GM23338 (cell line): Measurements from ENCODE around the gene SLC34A3. TPM values are rescaled to one million over a fixed set of nuclear protein-coding genes. Genes with fewer than 3 reads are reported as not detected.
A peak's percentile ranks its signal among the peaks of the same experiment; 100 is the strongest.

Source experiments
- ATAC-seq: fragments of 200-7000 bp; cut with Tn5 transposase; 3 replicates; pipeline ENCODE4 v1.9.1; 2020
- DNase-seq: peaks from one replicate; pipeline ENCODE4 v3.0.0-alpha.2; 2015; ENCODE audit warnings: low spot score
- H2AFZ ChIP-seq: fragments of 200-600 bp; sonication (generic); 2 replicates; pipeline ENCODE4 v1.8.0; 2016; ENCODE audit warnings: antibody characterized with exemption, mild to moderate bottlenecking, moderate library complexity
- H3F3A ChIP-seq: fragments of 200-600 bp; sonication (generic); replicated peaks from 2 replicates; pipeline ENCODE4 v1.8.0; 2017; ENCODE audit warnings: antibody characterized with exemption, mixed run types, low read depth
- H3K27ac ChIP-seq: fragments of 200-600 bp; sonication (generic); 2 replicates; pipeline ENCODE4 v1.6.1; 2016; ENCODE audit warnings: low read depth
- H3K27me3 ChIP-seq: fragments of 200-600 bp; sonication (generic); 2 replicates; pipeline ENCODE4 v1.8.0; 2016; ENCODE audit warnings: mild to moderate bottlenecking, mixed run types, moderate library complexity; ENCODE audit not compliant: insufficient read depth
- H3K36me3 ChIP-seq: fragments of 200-600 bp; sonication (generic); 2 replicates; pipeline ENCODE4 v1.8.0; 2016; ENCODE audit warnings: mild to moderate bottlenecking; ENCODE audit not compliant: insufficient read depth
- H3K4me1 ChIP-seq: fragments of 200-600 bp; sonication (generic); 2 replicates; pipeline ENCODE4 v1.8.0; 2016; ENCODE audit warnings: mild to moderate bottlenecking, moderate library complexity; ENCODE audit not compliant: insufficient read depth
- H3K4me2 ChIP-seq: fragments of 200-600 bp; sonication (generic); 2 replicates; pipeline ENCODE4 v1.7.1; 2017; ENCODE audit warnings: mixed run types
- H3K4me3 ChIP-seq: fragments of 200-600 bp; sonication (generic); 2 replicates; pipeline ENCODE4 v1.6.1; 2016; ENCODE audit warnings: mixed run types
- H3K79me2 ChIP-seq: fragments of 200-600 bp; sonication (generic); replicated peaks from 2 replicates; pipeline ENCODE4 v1.8.0; 2017; ENCODE audit warnings: mild to moderate bottlenecking; ENCODE audit not compliant: insufficient read depth
- H3K9me2 ChIP-seq: fragments of 200-600 bp; sonication (generic); 2 replicates; pipeline ENCODE4 v1.8.0; 2017; ENCODE audit not compliant: insufficient read depth
- H4K20me1 ChIP-seq: fragments of 200-600 bp; sonication (generic); replicated peaks from 2 replicates; pipeline ENCODE4 v1.8.0; 2017; ENCODE audit warnings: mild to moderate bottlenecking; ENCODE audit not compliant: insufficient read depth
- H3K27ac Mint-ChIP-seq: 2 replicates; pipeline ENCODE4 v1.8.0; 2020; ENCODE audit warnings: inconsistent platforms, mild to moderate bottlenecking, moderate library complexity, mixed read lengths
- H3K27me3 Mint-ChIP-seq: 3 replicates; pipeline ENCODE4 v1.8.0; 2022; ENCODE audit warnings: low read depth, mild to moderate bottlenecking, moderate library complexity, mixed read lengths, inconsistent platforms; ENCODE audit not compliant: insufficient read depth, poor library complexity
- H3K36me3 Mint-ChIP-seq: 3 replicates; pipeline ENCODE4 v1.8.0; 2021; ENCODE audit warnings: low read depth, mild to moderate bottlenecking, inconsistent platforms, moderate library complexity, mixed read lengths
- H3K4me1 Mint-ChIP-seq: 3 replicates; pipeline ENCODE4 v1.8.0; 2020; ENCODE audit warnings: mild to moderate bottlenecking, inconsistent platforms, mixed read lengths
- H3K4me3 Mint-ChIP-seq: 3 replicates; pipeline ENCODE4 v1.8.0; 2021; ENCODE audit warnings: moderate library complexity, mild to moderate bottlenecking, inconsistent platforms, mixed read lengths
- H3K9me3 Mint-ChIP-seq: 3 replicates; pipeline ENCODE4 v1.8.0; 2020; ENCODE audit warnings: moderate library complexity, mild to moderate bottlenecking, inconsistent platforms, mixed read lengths
- EZH2 ChIP-seq: fragments of 200-600 bp; sonication (generic); IDR thresholded peaks from one replicate; pipeline ENCODE4 v1.8.0; 2017; ENCODE audit warnings: antibody characterized with exemption, mild to moderate bottlenecking, low read depth; ENCODE audit not compliant: unreplicated experiment
- EZH2phosphoT487 ChIP-seq: fragments of 200-600 bp; sonication (generic); IDR thresholded peaks from one replicate; pipeline ENCODE4 v1.8.1; 2018; ENCODE audit warnings: antibody characterized with exemption; ENCODE audit not compliant: unreplicated experiment
- JUNB ChIP-seq: IDR thresholded peaks from one replicate; pipeline ENCODE4 v1.6.1; 2016; ENCODE audit warnings: antibody characterized with exemption; ENCODE audit not compliant: unreplicated experiment
- NANOG ChIP-seq: IDR thresholded peaks from 2 replicates; pipeline ENCODE4 v1.6.1; 2016; ENCODE audit warnings: antibody characterized with exemption, borderline replicate concordance
- POLR2AphosphoS5 ChIP-seq: IDR thresholded peaks from 2 replicates; pipeline ENCODE4 v1.6.1; 2016; ENCODE audit warnings: antibody characterized with exemption, low read depth
- STAT1 ChIP-seq: IDR thresholded peaks from one replicate; pipeline ENCODE4 v1.6.1; 2016; ENCODE audit warnings: antibody characterized with exemption; ENCODE audit not compliant: unreplicated experiment
- ZNF114 ChIP-seq: fragments of 250-450 bp; sonication (Bioruptor Pico); IDR thresholded peaks from 2 replicates; pipeline ENCODE4 v1.5.0; 2020; ENCODE audit warnings: mild to moderate bottlenecking, moderate library complexity
- ZNF331 ChIP-seq: fragments of 250-450 bp; sonication (Bioruptor Pico); IDR thresholded peaks from 2 replicates; pipeline ENCODE4 v1.5.0; 2020; ENCODE audit warnings: low read depth, mild to moderate bottlenecking, moderate library complexity
- polyA plus RNA-seq: library from polyadenylated mRNA; unstranded; fragments of >200 nt; fragmentation: Nextera tagmentation; extraction: Ambion mirVana; gene quantifications from 2 replicates; pipeline ENCODE4 v1.2.1, GENCODE V29; 2016
- total RNA-seq: library from RNA; depleted of rRNA; stranded (reverse); fragments of >200 nt; shearing (Covaris generic); gene quantifications from 2 replicates; pipeline ENCODE4 v1.2.3, GENCODE V29; 2014
- TF ChIP-seq, protein P1 (sequence below), 2 experiments: fragments of 200-600 bp in 1 of 2; sonication (generic) in 1 of 2; conservative IDR thresholded peaks; 2 replicates each; pipeline versions ENCODE4 v1.5.1 to v1.6.1; 2016 to 2017; ENCODE audit warnings: antibody characterized with exemption in 2 of 2, low read depth in 2 of 2, mild to moderate bottlenecking in 2 of 2, moderate library complexity in 1 of 2
- TF ChIP-seq, protein P2 (sequence below): IDR thresholded peaks from 2 replicates; pipeline ENCODE4 v1.6.1; 2016; ENCODE audit warnings: antibody characterized with exemption
- TF ChIP-seq, protein P3 (sequence below): fragments of 250-450 bp; sonication (Bioruptor Pico); IDR thresholded peaks from 2 replicates; pipeline ENCODE4 v1.5.0; 2020; ENCODE audit warnings: mild to moderate bottlenecking, moderate library complexity

Gene SLC34A3
- total and polyA plus RNA-seq, 2 experiments from 2014 or later, result not detected

DNA sequence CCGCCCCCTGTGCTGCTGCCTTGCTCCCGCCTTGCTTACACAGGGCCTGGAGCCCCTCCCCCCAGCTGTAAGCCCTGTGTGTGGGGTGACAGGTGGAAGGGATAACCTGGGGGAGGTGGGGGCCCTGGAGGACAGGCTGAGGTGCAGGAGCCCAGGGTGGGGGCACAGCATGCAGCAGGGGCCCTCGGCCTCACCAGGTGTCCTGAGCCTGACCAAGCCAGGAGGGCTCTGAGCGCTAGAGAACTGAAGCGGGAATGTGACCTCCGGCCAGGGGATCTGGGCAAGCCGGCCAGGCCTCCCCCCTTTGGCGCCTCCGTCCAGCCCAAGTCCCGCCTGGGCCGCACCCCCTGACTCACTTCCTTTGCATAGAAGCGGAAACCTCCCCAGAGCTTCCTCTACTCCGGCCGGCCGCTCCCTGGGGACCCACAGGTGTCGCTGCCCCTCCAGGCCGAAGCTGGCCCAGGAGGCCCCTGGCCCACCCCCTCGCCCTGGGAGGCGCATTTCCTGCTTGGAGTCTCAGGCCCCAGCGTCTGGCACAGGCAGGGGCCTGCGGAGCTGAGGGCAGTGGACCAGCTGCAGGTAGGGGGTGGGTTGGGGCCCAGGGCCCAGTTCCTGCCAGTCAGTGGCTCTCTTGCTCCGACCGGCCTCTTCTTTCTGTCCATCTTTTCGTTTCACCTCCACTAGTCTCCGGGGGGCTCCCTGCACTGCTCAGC is 46.8 kb downstream of the SLC34A3 start, which contains the start of gene TOR4A:
TOR4A (plus strand) TSS at position 398 of the 713 bp plus-strand sequence. CDS start 964 bp downstream, outside the sequence.
- peak within 1 kb of the TSS; percentile 68 for H3K4me3 Mint-ChIP-seq
- Histone ChIP-seq H3K27ac (peak within 1 kb of the TSS; percentile 94), H3K4me1 (peaks cover 12% of the 10 kb centered on the region), H4K20me1 (peaks cover 4% of the 10 kb centered on the region; the same call in 1 of the 2 replicates), H3K27me3 (peaks cover 11% of the 10 kb centered on the region), H3K36me3 (no peaks in the 10 kb centered on the region), H2AFZ (peak within 1 kb of the TSS; percentile 47; the same call in 1 of the 2 replicates), H3K9me2 (no peaks in the 10 kb centered on the region), H3K4me3 (peak within 1 kb of the TSS; percentile 64), H3F3A (peaks cover 15% of the 10 kb centered on the region; the same call in 1 of the 2 replicates), H3K4me2 (peak within 1 kb of the TSS; percentile 88), H3K79me2 (no peaks in the 10 kb centered on the region)
- peak; percentile 92 for DNase-seq
- H3K27ac Mint-ChIP-seq, result peak within 1 kb of the TSS; percentile 97
- H3K27me3 Mint-ChIP-seq, result peaks cover 34% of the 10 kb centered on the region
- peak; percentile 32 for ATAC-seq
- no peaks in the 10 kb centered on the region; the same call in 2 of the 3 replicates for H3K9me3 Mint-ChIP-seq
- peaks cover 7% of the 10 kb centered on the region for H3K36me3 Mint-ChIP-seq
- peaks cover 36% of the 10 kb centered on the region for H3K4me1 Mint-ChIP-seq
- TF ChIP-seq, protein P1, sequence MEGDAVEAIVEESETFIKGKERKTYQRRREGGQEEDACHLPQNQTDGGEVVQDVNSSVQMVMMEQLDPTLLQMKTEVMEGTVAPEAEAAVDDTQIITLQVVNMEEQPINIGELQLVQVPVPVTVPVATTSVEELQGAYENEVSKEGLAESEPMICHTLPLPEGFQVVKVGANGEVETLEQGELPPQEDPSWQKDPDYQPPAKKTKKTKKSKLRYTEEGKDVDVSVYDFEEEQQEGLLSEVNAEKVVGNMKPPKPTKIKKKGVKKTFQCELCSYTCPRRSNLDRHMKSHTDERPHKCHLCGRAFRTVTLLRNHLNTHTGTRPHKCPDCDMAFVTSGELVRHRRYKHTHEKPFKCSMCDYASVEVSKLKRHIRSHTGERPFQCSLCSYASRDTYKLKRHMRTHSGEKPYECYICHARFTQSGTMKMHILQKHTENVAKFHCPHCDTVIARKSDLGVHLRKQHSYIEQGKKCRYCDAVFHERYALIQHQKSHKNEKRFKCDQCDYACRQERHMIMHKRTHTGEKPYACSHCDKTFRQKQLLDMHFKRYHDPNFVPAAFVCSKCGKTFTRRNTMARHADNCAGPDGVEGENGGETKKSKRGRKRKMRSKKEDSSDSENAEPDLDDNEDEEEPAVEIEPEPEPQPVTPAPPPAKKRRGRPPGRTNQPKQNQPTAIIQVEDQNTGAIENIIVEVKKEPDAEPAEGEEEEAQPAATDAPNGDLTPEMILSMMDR (conservative IDR thresholded peaks at IDR 0.05; ENCODE audit: low read depth in 2 of 2), result peak in 1 of 2 experiments; percentile 43; a peak in 2 of 4 replicates
- no peak for TF ChIP-seq EZH2phosphoT487
- no peak for TF ChIP-seq ZNF114
- peak; percentile 62 for TF ChIP-seq POLR2AphosphoS5
- TF ChIP-seq JUNB, result no peak
- TF ChIP-seq, protein P2, sequence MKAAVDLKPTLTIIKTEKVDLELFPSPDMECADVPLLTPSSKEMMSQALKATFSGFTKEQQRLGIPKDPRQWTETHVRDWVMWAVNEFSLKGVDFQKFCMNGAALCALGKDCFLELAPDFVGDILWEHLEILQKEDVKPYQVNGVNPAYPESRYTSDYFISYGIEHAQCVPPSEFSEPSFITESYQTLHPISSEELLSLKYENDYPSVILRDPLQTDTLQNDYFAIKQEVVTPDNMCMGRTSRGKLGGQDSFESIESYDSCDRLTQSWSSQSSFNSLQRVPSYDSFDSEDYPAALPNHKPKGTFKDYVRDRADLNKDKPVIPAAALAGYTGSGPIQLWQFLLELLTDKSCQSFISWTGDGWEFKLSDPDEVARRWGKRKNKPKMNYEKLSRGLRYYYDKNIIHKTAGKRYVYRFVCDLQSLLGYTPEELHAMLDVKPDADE, result no peak; the same call in 1 of the 2 replicates
- TF ChIP-seq STAT1, result no peak
- TF ChIP-seq, protein P3, sequence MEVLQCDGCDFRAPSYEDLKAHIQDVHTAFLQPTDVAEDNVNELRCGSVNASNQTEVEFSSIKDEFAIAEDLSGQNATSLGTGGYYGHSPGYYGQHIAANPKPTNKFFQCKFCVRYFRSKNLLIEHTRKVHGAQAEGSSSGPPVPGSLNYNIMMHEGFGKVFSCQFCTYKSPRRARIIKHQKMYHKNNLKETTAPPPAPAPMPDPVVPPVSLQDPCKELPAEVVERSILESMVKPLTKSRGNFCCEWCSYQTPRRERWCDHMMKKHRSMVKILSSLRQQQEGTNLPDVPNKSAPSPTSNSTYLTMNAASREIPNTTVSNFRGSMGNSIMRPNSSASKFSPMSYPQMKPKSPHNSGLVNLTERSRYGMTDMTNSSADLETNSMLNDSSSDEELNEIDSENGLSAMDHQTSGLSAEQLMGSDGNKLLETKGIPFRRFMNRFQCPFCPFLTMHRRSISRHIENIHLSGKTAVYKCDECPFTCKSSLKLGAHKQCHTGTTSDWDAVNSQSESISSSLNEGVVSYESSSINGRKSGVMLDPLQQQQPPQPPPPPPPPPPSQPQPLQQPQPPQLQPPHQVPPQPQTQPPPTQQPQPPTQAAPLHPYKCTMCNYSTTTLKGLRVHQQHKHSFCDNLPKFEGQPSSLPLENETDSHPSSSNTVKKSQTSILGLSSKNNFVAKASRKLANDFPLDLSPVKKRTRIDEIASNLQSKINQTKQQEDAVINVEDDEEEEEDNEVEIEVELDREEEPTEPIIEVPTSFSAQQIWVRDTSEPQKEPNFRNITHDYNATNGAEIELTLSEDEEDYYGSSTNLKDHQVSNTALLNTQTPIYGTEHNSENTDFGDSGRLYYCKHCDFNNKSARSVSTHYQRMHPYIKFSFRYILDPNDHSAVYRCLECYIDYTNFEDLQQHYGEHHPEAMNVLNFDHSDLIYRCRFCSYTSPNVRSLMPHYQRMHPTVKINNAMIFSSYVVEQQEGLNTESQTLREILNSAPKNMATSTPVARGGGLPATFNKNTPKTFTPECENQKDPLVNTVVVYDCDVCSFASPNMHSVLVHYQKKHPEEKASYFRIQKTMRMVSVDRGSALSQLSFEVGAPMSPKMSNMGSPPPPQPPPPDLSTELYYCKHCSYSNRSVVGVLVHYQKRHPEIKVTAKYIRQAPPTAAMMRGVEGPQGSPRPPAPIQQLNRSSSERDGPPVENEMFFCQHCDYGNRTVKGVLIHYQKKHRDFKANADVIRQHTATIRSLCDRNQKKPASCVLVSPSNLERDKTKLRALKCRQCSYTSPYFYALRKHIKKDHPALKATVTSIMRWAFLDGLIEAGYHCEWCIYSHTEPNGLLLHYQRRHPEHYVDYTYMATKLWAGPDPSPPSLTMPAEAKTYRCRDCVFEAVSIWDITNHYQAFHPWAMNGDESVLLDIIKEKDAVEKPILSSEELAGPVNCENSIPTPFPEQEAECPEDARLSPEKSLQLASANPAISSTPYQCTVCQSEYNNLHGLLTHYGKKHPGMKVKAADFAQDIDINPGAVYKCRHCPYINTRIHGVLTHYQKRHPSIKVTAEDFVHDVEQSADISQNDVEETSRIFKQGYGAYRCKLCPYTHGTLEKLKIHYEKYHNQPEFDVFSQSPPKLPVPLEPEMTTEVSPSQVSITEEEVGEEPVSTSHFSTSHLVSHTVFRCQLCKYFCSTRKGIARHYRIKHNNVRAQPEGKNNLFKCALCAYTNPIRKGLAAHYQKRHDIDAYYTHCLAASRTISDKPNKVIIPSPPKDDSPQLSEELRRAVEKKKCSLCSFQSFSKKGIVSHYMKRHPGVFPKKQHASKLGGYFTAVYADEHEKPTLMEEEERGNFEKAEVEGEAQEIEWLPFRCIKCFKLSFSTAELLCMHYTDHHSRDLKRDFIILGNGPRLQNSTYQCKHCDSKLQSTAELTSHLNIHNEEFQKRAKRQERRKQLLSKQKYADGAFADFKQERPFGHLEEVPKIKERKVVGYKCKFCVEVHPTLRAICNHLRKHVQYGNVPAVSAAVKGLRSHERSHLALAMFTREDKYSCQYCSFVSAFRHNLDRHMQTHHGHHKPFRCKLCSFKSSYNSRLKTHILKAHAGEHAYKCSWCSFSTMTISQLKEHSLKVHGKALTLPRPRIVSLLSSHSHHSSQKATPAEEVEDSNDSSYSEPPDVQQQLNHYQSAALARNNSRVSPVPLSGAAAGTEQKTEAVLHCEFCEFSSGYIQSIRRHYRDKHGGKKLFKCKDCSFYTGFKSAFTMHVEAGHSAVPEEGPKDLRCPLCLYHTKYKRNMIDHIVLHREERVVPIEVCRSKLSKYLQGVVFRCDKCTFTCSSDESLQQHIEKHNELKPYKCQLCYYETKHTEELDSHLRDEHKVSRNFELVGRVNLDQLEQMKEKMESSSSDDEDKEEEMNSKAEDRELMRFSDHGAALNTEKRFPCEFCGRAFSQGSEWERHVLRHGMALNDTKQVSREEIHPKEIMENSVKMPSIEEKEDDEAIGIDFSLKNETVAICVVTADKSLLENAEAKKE (CRISPR knock-in tag), result no peak
- no peak for TF ChIP-seq EZH2
- TF ChIP-seq NANOG, result no peak
- TF ChIP-seq ZNF331 (CRISPR knock-in tag), result no peak
